Measurements from ENCODE around the gene CLEC20A.

The CLEC20A gene

GRCh38 chr1:178465011-178465410 lies 31.8 kb downstream of the CLEC20A start:
- no peak for DNase-seq

- no peak for DNase-seq
Observed at GRCh38 chr1:178464566-178464965, 32.2 kb downstream of the CLEC20A start.

GRCh38 chr1:178464141-178464540 lies 32.6 kb downstream of the CLEC20A start:
- DNase-seq: no peak

GRCh38 chr1:178461701-178462100 lies 35.1 kb downstream of the CLEC20A start:
- no peak for DNase-seq

- no peak for DNase-seq
Observed at GRCh38 chr1:178461104-178461503, 35.7 kb downstream of the CLEC20A start.

- no peak for DNase-seq
Observed at GRCh38 chr1:178458203-178458602, 38.6 kb downstream of the CLEC20A start.

GRCh38 chr1:178457651-178458050 lies 39.1 kb downstream of the CLEC20A start:
- DNase-seq: no peak

- DNase-seq: no peak
Observed at GRCh38 chr1:178456472-178456871, 40.3 kb downstream of the CLEC20A start.

GRCh38 chr1:178452013-178452412 lies 44.8 kb downstream of the CLEC20A start:
- DNase-seq: no peak

- no peak for DNase-seq
Observed at GRCh38 chr1:178451529-178451928, 45.2 kb downstream of the CLEC20A start.

GRCh38 chr1:178450871-178451270 lies 45.9 kb downstream of the CLEC20A start:
- DNase-seq: no peak

GRCh38 chr1:178442925-178443324 lies 53.8 kb downstream of the CLEC20A start:
- DNase-seq: no peak

- no peak for DNase-seq
Observed at GRCh38 chr1:178438432-178438831, 58.3 kb downstream of the CLEC20A start.

GRCh38 chr1:178436899-178437298 lies 59.9 kb downstream of the CLEC20A start:
- no peak for DNase-seq

GRCh38 chr1:178434899-178435435 lies 61.8 kb downstream of the CLEC20A start:
- DNase-seq: no peak

- DNase-seq: no peak
Observed at GRCh38 chr1:178434360-178434759, 62.4 kb downstream of the CLEC20A start.
